MG63 (cell line): ENCODE measurements around the gene PHF21A. TPM values are rescaled to one million over a fixed set of nuclear protein-coding genes. Genes with fewer than 3 reads are reported as not detected.
"Not testable (repeated sequence)": the region's sequence is repeated elsewhere in the genome, so short reads cannot be mapped to it uniquely, and the experiment has no call there.

Experiments
- DNase-seq: peaks from one replicate; pipeline ENCODE4 v3.0.0-alpha.2; 2020
- H3K27me3 ChIP-seq: fragments of 250-450 bp; sonication (Bioruptor Pico); 2 replicates; pipeline ENCODE4 v1.5.1; 2020; ENCODE audit warnings: mild to moderate bottlenecking, moderate library complexity
- H3K36me3 ChIP-seq: fragments of 250-450 bp; sonication (Bioruptor Pico); 2 replicates; pipeline ENCODE4 v1.5.1; 2020; ENCODE audit warnings: mild to moderate bottlenecking, moderate library complexity
- H3K4me3 ChIP-seq: fragments of 250-450 bp; sonication (Bioruptor Pico); 2 replicates; pipeline ENCODE4 v1.5.1; 2020; ENCODE audit warnings: mild to moderate bottlenecking, moderate library complexity
- H3K9me3 ChIP-seq: fragments of 250-450 bp; sonication (Bioruptor Pico); 2 replicates; pipeline ENCODE4 v1.5.1; 2020; ENCODE audit warnings: mild to moderate bottlenecking, moderate library complexity
- total RNA-seq: library from RNA; depleted of rRNA; stranded (reverse); fragments of >200 nt; shearing (Covaris generic); gene quantifications from 2 replicates; pipeline ENCODE4 v1.2.3, GENCODE V29; 2014; ENCODE audit warnings: low replicate concordance

Gene PHF21A
- total RNA-seq, 1 experiment from 2014 or later: 2.0 TPM

- Histone ChIP-seq H3K9me3 (no peaks in the 10 kb centered on the region), H3K4me3 (no peak overlapping the region), H3K27me3 (no peaks in the 10 kb centered on the region), H3K36me3 (no peaks in the 10 kb centered on the region)
- DNase-seq: peak; percentile 65
Observed at GRCh38 chr11:46127150-46127638, 5.9 kb upstream of the PHF21A start.

GRCh38 chr11:46125284-46125683, 4.0 kb upstream of the PHF21A start:
- no peaks in the 10 kb centered on the region for H3K27me3 ChIP-seq
- no peak overlapping the region for H3K4me3 ChIP-seq
- H3K36me3 ChIP-seq: no peaks in the 10 kb centered on the region
- no peak for DNase-seq
- no peaks in the 10 kb centered on the region for H3K9me3 ChIP-seq

- H3K36me3 ChIP-seq: no peaks in the 10 kb centered on the region
- H3K9me3 ChIP-seq: no peaks in the 10 kb centered on the region
- H3K27me3 ChIP-seq: no peaks in the 10 kb centered on the region
- DNase-seq: no peak
- H3K4me3 ChIP-seq: peak overlapping the region; percentile 62; the same call in 1 of the 2 replicates
Observed at GRCh38 chr11:46122945-46123715, 1.9 kb upstream of the PHF21A start.

GRCh38 chr11:46121724-46122477, 647 bp upstream of the PHF21A start:
- Histone ChIP-seq H3K4me3 (peak overlapping the region; percentile 62), H3K9me3 (no peaks in the 10 kb centered on the region), H3K27me3 (no peaks in the 10 kb centered on the region), H3K36me3 (no peaks in the 10 kb centered on the region; the same call in 1 of the 2 replicates)
- DNase-seq: peak; percentile 77

- no peaks in the 10 kb centered on the region for H3K9me3 ChIP-seq
- H3K27me3 ChIP-seq: no peaks in the 10 kb centered on the region
- DNase-seq: peak; percentile 84
- no peaks in the 10 kb centered on the region; the same call in 1 of the 2 replicates for H3K36me3 ChIP-seq
- H3K4me3 ChIP-seq: peak overlapping the region; percentile 61
Observed at GRCh38 chr11:46120346-46121300, 631 bp downstream of the PHF21A start.

GRCh38 chr11:46119352-46120216, 1.7 kb downstream of the PHF21A start:
- H3K4me3 ChIP-seq: peak overlapping the region; percentile 61
- H3K9me3 ChIP-seq: no peaks in the 10 kb centered on the region
- no peaks in the 10 kb centered on the region; the same call in 1 of the 2 replicates for H3K36me3 ChIP-seq
- DNase-seq: peak; percentile 44
- no peaks in the 10 kb centered on the region for H3K27me3 ChIP-seq

GRCh38 chr11:46118702-46119351, 2.4 kb downstream of the PHF21A start:
- H3K27me3 ChIP-seq: no peaks in the 10 kb centered on the region
- H3K4me3 ChIP-seq: peak overlapping the region; percentile 61
- no peak for DNase-seq
- H3K36me3 ChIP-seq: no peaks in the 10 kb centered on the region; the same call in 1 of the 2 replicates
- no peaks in the 10 kb centered on the region for H3K9me3 ChIP-seq

- Histone ChIP-seq H3K9me3 (no peaks in the 10 kb centered on the region), H3K4me3 (no peak overlapping the region; the same call in 1 of the 2 replicates), H3K36me3 (no peaks in the 10 kb centered on the region; the same call in 1 of the 2 replicates), H3K27me3 (no peaks in the 10 kb centered on the region)
- no peak for DNase-seq
Observed at GRCh38 chr11:46117842-46118241, 3.4 kb downstream of the PHF21A start.

- H3K4me3 ChIP-seq, H3K36me3 ChIP-seq, H3K9me3 ChIP-seq, DNase-seq, H3K27me3 ChIP-seq: not testable (repeated sequence)
Observed at GRCh38 chr11:46116712-46117037, 4.6 kb downstream of the PHF21A start.

- H3K9me3 ChIP-seq: no peaks in the 10 kb centered on the region
- H3K27me3 ChIP-seq: no peaks in the 10 kb centered on the region
- no peaks in the 10 kb centered on the region; the same call in 1 of the 2 replicates for H3K36me3 ChIP-seq
- DNase-seq: no peak
- no peak overlapping the region for H3K4me3 ChIP-seq
Observed at GRCh38 chr11:46116007-46116711, 5.1 kb downstream of the PHF21A start.

GRCh38 chr11:46114961-46115360, 6.3 kb downstream of the PHF21A start:
- H3K9me3 ChIP-seq: no peaks in the 10 kb centered on the region
- no peaks in the 10 kb centered on the region; the same call in 1 of the 2 replicates for H3K36me3 ChIP-seq
- H3K27me3 ChIP-seq: no peaks in the 10 kb centered on the region
- DNase-seq: no peak
- no peak overlapping the region for H3K4me3 ChIP-seq

- Histone ChIP-seq H3K36me3 (no peaks in the 10 kb centered on the region; the same call in 1 of the 2 replicates), H3K4me3 (no peak overlapping the region), H3K27me3 (no peaks in the 10 kb centered on the region), H3K9me3 (no peaks in the 10 kb centered on the region)
- no peak for DNase-seq
Observed at GRCh38 chr11:46114378-46114777, 6.9 kb downstream of the PHF21A start.

GRCh38 chr11:46112961-46113607, 8.2 kb downstream of the PHF21A start:
- no peaks in the 10 kb centered on the region; the same call in 1 of the 2 replicates for H3K36me3 ChIP-seq
- no peaks in the 10 kb centered on the region for H3K27me3 ChIP-seq
- no peaks in the 10 kb centered on the region for H3K9me3 ChIP-seq
- DNase-seq: no peak
- no peak overlapping the region for H3K4me3 ChIP-seq

GRCh38 chr11:46108751-46109150, 12.5 kb downstream of the PHF21A start:
- DNase-seq: no peak
- H3K27me3 ChIP-seq: no peaks in the 10 kb centered on the region
- H3K4me3 ChIP-seq: no peak overlapping the region
- H3K36me3 ChIP-seq: no peaks in the 10 kb centered on the region
- H3K9me3 ChIP-seq: no peaks in the 10 kb centered on the region
